Heart left ventricle (tissue), 13 donors: ENCODE data around the gene PCSK6.

ENCODE experiments used
- POLR2A ChIP-seq, 2 donors: fragments of 450-650 bp; IDR thresholded peaks; one replicate each; pipeline ENCODE4 v1.6.1; 2017; ENCODE audit warnings: antibody characterized with exemption in 2 of 2, mild to moderate bottlenecking in 2 of 2, moderate library complexity in 2 of 2
- TF ChIP-seq, protein P1 (sequence below), 12 donors: fragments of 200-600 bp; sonication (generic) in 4 of 12; IDR thresholded peaks; one replicate each; pipeline versions ENCODE4 v1.5.0 to v1.8.0; 2018 to 2022; ENCODE audit warnings: antibody characterized with exemption in 12 of 12, mild to moderate bottlenecking in 5 of 12
- donor health status: ischemic (EF 13 %, LVEDD 7.1; RV severe dilation, severe dysfunction).
- donor health status: DM: no; HTN: yes; CAD: no.
- donor health status: DM: no; HTN: no; CAD: no.
- donor health status: ischemic (EF 25% LVEDD 6.9; RV normal size, moderate dysfunction).
- donor health status: ischemic (EF 25% LVEDD 5.7; RV mildly dilated, moderate dysfunction).
- donor health status: ischemic (EF 35%, LVEDD 5.7; RV mildly dilated, moderate dysfunction).
- donor health status: nonischemic (EF 11% LVEDD 7.7; RV severe dilation, severe dysfunction).
- donor health status: DM: yes; HTN: yes; CAD: no.
- donor health status: PGD.
- donor health status: ischemic (EF 29% LVEDD 5.4; RV normal size, mild dysfunction).
- donor health status: nonischemic (EF 23%, LVEDD 6.1; RV moderate dilation, normal function).

- TF ChIP-seq, protein P1, sequence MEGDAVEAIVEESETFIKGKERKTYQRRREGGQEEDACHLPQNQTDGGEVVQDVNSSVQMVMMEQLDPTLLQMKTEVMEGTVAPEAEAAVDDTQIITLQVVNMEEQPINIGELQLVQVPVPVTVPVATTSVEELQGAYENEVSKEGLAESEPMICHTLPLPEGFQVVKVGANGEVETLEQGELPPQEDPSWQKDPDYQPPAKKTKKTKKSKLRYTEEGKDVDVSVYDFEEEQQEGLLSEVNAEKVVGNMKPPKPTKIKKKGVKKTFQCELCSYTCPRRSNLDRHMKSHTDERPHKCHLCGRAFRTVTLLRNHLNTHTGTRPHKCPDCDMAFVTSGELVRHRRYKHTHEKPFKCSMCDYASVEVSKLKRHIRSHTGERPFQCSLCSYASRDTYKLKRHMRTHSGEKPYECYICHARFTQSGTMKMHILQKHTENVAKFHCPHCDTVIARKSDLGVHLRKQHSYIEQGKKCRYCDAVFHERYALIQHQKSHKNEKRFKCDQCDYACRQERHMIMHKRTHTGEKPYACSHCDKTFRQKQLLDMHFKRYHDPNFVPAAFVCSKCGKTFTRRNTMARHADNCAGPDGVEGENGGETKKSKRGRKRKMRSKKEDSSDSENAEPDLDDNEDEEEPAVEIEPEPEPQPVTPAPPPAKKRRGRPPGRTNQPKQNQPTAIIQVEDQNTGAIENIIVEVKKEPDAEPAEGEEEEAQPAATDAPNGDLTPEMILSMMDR (IDR thresholded peaks at IDR 0.05) = no peak
- TF ChIP-seq POLR2A (IDR thresholded peaks at IDR 0.05) = no peak
Observed at GRCh38 chr15:101283931-101284330, 205.6 kb downstream of the PCSK6 start.
